Measurements from ENCODE around the gene SCG5.

The SCG5 gene

DNA sequence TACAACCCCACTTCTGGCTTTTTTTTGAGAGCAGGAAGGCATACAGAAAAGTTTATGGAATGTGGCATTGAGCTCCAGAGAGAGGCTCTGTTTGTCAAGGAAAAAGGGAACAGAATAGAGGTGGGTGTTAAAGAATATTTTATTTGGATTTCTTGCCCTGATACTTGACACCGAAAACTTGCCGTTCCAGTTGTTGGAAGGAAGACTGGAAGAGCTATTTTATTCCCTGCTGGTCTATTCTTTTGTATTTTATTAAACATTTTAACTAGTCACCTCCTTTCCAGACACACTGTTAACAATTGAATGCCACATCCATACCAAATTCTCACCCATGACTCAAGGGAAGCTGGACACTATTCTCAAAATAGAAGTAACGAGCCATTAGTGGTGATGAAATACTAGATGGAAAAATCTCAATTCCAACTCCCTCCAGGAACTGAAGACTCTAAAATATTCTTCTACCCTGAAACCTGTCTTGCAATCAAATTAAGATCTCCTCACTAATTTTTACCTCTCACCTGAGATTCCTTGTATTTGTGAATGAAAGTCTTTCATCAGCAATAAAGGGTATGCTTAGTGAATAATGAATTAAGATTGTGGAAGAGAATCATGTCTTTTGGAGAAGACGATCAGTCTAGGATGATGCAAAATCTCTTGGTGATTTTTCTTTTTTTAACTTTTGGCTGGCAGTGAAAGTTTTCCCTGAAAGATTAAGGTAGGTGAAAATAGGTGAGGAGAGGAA, 104.8 kb downstream of the SCG5 start:
- TF ChIP-seq, protein P1, sequence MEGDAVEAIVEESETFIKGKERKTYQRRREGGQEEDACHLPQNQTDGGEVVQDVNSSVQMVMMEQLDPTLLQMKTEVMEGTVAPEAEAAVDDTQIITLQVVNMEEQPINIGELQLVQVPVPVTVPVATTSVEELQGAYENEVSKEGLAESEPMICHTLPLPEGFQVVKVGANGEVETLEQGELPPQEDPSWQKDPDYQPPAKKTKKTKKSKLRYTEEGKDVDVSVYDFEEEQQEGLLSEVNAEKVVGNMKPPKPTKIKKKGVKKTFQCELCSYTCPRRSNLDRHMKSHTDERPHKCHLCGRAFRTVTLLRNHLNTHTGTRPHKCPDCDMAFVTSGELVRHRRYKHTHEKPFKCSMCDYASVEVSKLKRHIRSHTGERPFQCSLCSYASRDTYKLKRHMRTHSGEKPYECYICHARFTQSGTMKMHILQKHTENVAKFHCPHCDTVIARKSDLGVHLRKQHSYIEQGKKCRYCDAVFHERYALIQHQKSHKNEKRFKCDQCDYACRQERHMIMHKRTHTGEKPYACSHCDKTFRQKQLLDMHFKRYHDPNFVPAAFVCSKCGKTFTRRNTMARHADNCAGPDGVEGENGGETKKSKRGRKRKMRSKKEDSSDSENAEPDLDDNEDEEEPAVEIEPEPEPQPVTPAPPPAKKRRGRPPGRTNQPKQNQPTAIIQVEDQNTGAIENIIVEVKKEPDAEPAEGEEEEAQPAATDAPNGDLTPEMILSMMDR (IDR thresholded peaks at IDR 0.05; ENCODE audit: extremely low read depth, missing control alignments) = no peak
- no peak for DNase-seq (ENCODE audit: low spot score)
